ENCODE results near the gene SFSWAP.
"Not testable (repeated sequence)": the region's sequence is repeated elsewhere in the genome, so short reads cannot be mapped to it uniquely, and the experiment has no call there.

DNA sequence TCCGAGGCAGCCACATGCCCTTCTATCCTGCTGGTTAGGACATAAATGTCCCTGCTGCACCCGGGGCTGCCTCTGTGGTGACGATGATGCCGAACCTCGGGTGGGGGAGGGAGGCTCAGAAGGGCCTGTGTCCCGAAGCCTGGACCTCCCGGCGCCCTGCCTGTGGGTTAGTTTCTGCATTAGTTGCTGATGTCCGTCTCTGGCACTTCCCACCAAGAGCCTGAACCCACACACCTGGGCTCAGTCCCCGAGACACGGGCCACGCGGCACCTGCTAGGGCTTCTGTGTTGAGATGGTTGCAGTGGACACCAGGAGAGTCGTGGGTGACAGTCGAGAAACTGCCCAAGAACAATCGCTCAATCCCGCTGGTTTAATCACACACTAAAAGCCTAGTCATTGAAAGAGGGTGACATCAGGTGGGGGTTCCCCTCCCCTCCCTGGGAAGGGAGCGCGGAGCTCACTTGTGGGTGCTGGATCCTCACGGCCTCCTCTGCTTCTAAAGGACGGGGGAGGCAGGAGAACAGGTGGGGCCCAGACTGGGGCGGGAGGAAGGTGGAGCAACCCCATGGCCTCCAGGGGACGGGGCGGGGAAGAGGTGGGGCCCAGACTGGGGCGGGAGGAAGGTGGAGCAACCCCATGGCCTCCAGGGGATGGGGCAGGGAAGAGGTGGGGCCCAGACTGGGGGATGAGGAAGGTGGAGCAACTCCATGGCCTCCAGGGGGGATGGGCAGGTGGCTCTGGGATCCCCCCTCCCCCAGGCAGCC lies 29.0 kb upstream of the SFSWAP start:
- not testable (repeated sequence) for TF ChIP-seq POLR2AphosphoS5 (IDR thresholded peaks at IDR 0.05; ENCODE audit: low read depth, low read length); ZC3H4 (CRISPR knock-in tag; IDR thresholded peaks at IDR 0.05; ENCODE audit: borderline replicate concordance); ZNF251 (CRISPR knock-in tag; IDR thresholded peaks at IDR 0.05); YY1 (IDR thresholded peaks at IDR 0.05; ENCODE audit: insufficient read depth, insufficient replicate concordance, low read depth, low read length); HMG20B (CRISPR knock-in tag; conservative IDR thresholded peaks at IDR 0.05); RCOR2 (CRISPR knock-in tag; IDR thresholded peaks at IDR 0.05); ZNF777 (CRISPR knock-in tag; IDR thresholded peaks at IDR 0.05); KDM5A (IDR thresholded peaks at IDR 0.05; ENCODE audit: borderline replicate concordance, low read length); FOXA1 (IDR thresholded peaks at IDR 0.05); FOXA1 (CRISPR knock-in tag; IDR thresholded peaks at IDR 0.05); NBN (conservative IDR thresholded peaks at IDR 0.05); ZBTB21 (CRISPR knock-in tag; IDR thresholded peaks at IDR 0.05); ZNF672 (CRISPR knock-in tag; IDR thresholded peaks at IDR 0.05); CBX2 (IDR thresholded peaks at IDR 0.05; ENCODE audit: low read depth, low read length); CBX2 (CRISPR knock-in tag; IDR thresholded peaks at IDR 0.05; ENCODE audit: low read depth); RFXAP (CRISPR knock-in tag; IDR thresholded peaks at IDR 0.05; ENCODE audit: borderline replicate concordance)
